Activated T-cell treated with anti-CD3 and anti-CD28 coated beads, Interleukin-2, amount 50 U/mL, for 24 hours (primary cell): ENCODE data around the gene PITRM1.

Experiments
- DNase-seq: peaks from one replicate; pipeline ENCODE4 v3.0.0-alpha.2; 2020
- H3K27ac Mint-ChIP-seq: 2 replicates; pipeline ENCODE4 v1.8.0; 2020; ENCODE audit warnings: mild to moderate bottlenecking, mixed read lengths
- H3K27me3 Mint-ChIP-seq: 2 replicates; pipeline ENCODE4 v1.8.0; 2020; ENCODE audit warnings: mixed read lengths
- H3K36me3 Mint-ChIP-seq: 2 replicates; pipeline ENCODE4 v1.8.0; 2020; ENCODE audit warnings: low read depth, mixed read lengths
- H3K4me1 Mint-ChIP-seq: 2 replicates; pipeline ENCODE4 v1.8.0; 2020; ENCODE audit warnings: low read depth, mixed read lengths
- H3K4me3 Mint-ChIP-seq: 2 replicates; pipeline ENCODE4 v1.8.0; 2020; ENCODE audit warnings: mild to moderate bottlenecking, moderate library complexity, mixed read lengths
- H3K9me3 Mint-ChIP-seq: 2 replicates; pipeline ENCODE4 v1.8.0; 2020; ENCODE audit warnings: mixed read lengths

PITRM1 gene

DNA sequence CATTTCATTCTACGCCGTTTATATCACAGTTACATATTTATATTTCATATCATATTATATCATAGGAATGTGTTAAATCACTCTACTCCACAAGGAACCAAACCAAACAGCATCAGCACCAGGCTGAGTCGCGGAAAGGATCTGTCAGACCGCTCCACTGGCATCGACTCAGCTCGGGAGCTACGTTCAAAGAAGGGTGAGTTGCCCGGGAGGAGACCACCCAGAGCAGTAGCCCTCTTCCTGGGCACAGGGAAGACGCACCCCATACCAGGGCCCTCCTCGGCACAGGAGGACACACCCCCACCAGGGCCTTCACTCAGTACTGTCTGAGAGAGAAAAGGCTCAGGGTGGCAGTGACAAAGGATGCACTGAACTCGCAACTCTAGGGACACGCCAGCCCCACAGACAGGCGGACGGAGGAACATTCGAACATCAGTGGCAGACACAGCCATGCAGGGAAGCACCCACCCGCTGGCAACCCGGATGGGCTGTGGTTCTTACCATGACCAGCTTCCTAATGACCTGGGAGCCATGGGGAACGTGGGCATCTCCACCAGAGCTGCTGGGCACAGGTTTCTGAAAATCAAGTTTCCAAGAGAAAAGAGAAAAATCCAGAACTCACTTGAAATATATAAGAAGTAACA, 28.7 kb downstream of the PITRM1 start:
- H3K4me1 Mint-ChIP-seq = no peaks in the 10 kb centered on the region
- H3K36me3 Mint-ChIP-seq = peaks cover 100% of the 10 kb centered on the region
- H3K4me3 Mint-ChIP-seq = no peak overlapping the region
- H3K27me3 Mint-ChIP-seq = no peaks in the 10 kb centered on the region
- no peak for DNase-seq
- H3K9me3 Mint-ChIP-seq = no peaks in the 10 kb centered on the region
- peak overlapping the region; percentile 47 for H3K27ac Mint-ChIP-seq

DNA sequence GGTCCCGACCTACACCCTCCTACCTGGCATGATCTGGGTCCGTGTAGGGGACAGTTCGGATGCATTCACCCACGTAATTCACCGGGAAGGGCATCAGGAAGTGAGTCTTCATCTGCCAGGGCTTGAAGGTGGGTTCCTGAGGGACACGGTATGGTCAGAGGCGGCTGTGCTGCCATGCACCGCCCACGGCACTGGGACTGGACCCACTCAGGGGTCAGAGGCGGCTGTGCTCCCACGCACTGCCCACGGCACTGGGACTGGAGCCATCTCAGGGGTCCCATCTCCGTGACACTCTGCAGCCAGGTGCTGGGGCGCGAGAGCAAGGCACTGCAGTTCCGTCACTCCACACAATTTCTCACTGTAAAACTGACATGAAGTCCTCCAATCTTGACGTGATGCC, 29.2 kb downstream of the PITRM1 start:
- peaks cover 100% of the 10 kb centered on the region for H3K36me3 Mint-ChIP-seq
- H3K4me3 Mint-ChIP-seq = no peak overlapping the region
- peak overlapping the region; percentile 2 for H3K27ac Mint-ChIP-seq
- no peaks in the 10 kb centered on the region for H3K27me3 Mint-ChIP-seq
- no peaks in the 10 kb centered on the region for H3K9me3 Mint-ChIP-seq
- DNase-seq = no peak
- H3K4me1 Mint-ChIP-seq = no peaks in the 10 kb centered on the region

DNA sequence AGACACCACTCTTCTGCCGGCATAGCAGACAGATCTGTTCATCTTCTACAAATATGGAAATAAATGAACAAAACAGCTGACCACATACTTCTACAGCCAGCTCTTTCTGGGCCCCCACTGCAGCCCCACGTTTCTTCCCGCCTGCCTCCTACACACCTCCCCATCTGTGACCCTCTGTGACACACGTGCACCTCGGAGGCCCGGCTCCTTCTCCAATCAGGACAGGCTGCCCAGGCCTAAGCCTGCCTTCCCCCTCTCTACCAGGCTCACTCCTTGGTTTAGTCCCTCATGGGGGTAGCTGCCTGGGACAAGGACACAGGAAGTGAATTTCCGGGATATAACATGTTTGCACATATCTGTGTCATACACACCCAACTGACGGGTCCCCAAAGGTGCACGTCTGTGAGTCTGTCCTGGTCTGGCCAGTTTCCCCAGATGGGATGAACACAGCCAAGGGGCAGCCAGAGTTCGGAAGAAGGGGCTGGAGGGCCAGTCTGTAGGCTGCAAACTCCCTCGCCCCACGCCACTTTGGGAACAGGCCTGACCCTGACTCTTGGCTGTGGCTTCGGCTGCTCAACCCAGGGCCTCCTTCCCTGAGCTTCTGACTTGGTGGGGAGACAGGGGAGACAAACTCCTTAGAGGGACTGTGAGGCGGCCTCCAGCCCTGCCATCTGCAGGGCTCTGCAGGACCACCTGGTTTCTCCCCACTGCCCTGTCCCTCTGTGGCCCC, 30.3 kb downstream of the PITRM1 start:
- no peaks in the 10 kb centered on the region for H3K9me3 Mint-ChIP-seq
- H3K4me3 Mint-ChIP-seq = no peak overlapping the region
- H3K4me1 Mint-ChIP-seq = no peaks in the 10 kb centered on the region
- no peaks in the 10 kb centered on the region for H3K27me3 Mint-ChIP-seq
- H3K27ac Mint-ChIP-seq = peak overlapping the region; percentile 72
- H3K36me3 Mint-ChIP-seq = peaks cover 100% of the 10 kb centered on the region
- DNase-seq = peak; percentile 33

GRCh38 chr10:3141351-3142005, 31.1 kb downstream of the PITRM1 start:
- H3K36me3 Mint-ChIP-seq = peaks cover 100% of the 10 kb centered on the region
- H3K4me3 Mint-ChIP-seq = no peak overlapping the region
- H3K9me3 Mint-ChIP-seq = no peaks in the 10 kb centered on the region
- no peaks in the 10 kb centered on the region for H3K27me3 Mint-ChIP-seq
- H3K27ac Mint-ChIP-seq = peak overlapping the region; percentile 60
- no peaks in the 10 kb centered on the region for H3K4me1 Mint-ChIP-seq
- peak; percentile 31 for DNase-seq

DNA sequence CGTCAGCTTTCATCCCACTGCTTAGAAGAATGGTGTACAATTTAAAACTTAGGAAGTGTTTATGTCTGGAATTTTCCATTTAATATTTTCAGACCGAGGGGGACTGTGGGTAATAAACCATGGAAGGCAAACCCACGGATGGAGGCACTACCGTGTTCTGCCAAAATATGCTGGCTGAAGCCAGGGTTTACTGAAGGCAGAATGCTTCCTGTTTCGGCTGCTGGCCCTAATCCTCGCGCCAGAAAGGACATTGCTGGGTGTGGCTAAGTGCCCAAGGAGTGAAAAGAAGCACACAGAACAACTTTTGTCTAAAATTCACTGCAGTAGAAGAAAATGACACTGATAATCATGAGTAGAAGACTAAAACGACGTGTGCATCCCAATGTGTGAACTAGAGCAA, 32.3 kb downstream of the PITRM1 start:
- peaks cover 100% of the 10 kb centered on the region for H3K36me3 Mint-ChIP-seq
- no peaks in the 10 kb centered on the region for H3K27me3 Mint-ChIP-seq
- no peaks in the 10 kb centered on the region for H3K4me1 Mint-ChIP-seq
- H3K9me3 Mint-ChIP-seq = no peaks in the 10 kb centered on the region
- no peak overlapping the region for H3K4me3 Mint-ChIP-seq
- peak overlapping the region; percentile 38 for H3K27ac Mint-ChIP-seq
- DNase-seq = no peak

DNA sequence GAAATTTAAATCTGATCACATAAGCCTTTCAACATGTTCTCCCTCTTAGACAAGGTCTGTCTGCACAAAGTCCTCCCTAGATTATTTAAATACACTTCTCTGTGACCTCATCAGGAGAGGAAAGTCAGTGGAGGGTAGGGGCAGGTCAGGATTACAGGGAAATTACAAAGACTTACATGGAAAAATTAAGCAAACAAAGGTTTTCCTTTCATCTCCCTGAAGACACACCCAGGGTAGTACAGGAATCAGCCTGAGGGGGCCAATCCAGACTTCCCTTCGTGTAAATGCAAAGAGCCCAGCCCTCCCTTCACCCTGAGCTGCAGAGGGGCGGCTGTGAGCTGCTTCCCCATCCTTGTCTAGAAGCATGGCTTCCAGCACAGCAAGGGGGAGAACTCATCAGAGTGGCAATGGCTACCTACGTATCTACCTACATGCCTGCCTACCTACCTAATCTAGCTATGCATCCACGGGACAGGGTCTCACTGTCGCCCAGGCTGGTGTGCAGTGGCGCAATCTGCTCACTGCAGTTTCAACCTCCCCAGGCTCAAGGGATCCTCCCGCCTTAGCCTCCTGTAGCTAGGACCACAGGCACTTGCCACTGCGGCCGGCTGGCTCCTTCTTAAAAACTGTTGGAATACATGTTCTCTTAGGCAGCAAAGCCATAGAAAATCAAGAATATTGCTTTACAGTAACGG, 33.2 kb downstream of the PITRM1 start:
- DNase-seq = peak; percentile 30
- Mint-ChIP-seq H3K4me3 (no peak overlapping the region), H3K27ac (peak overlapping the region; percentile 66), H3K9me3 (no peaks in the 10 kb centered on the region), H3K36me3 (peaks cover 100% of the 10 kb centered on the region), H3K4me1 (no peaks in the 10 kb centered on the region), H3K27me3 (no peaks in the 10 kb centered on the region)

DNA sequence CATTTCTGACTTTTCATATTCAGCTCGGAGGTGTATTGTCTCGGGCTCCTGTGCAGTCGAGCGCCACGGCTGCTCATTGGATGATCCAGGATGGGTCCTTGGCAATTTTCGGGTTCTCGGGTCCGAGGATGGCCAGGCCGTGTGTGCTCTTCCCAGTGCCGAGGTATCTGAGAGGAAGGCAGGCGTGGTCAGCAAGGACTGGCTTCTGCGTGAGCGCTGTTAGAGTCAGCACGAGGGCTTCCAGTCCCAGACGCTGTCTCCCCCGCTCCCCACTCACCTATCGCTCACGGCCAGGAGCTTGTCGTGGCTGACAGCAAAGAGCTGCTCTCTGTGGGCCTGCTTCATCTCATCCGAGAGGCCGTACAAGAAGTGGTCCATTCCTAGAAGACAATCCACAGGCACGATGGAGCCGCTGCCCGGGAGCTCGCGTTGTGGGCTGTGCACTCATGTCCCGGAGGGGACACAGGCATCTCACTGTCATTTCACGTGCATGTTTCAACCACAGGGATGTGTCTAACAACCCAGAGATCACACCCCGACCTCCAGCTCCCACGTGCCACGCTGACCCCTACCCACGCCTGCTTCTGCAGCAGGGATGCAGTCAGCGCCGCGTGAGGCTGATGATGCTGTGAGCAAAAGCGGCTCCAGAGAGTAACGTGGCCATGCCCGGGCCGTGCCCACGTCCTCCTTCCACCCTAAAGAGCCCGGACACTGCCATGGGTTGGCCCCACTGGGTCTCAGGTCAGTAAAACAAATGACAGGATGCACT, 34.4 kb downstream of the PITRM1 start:
- Mint-ChIP-seq H3K36me3 (peaks cover 100% of the 10 kb centered on the region), H3K4me3 (no peak overlapping the region), H3K4me1 (peaks cover under 1% of the 10 kb centered on the region), H3K9me3 (no peaks in the 10 kb centered on the region), H3K27ac (peak overlapping the region; percentile 66), H3K27me3 (no peaks in the 10 kb centered on the region)
- peak; percentile 31 for DNase-seq

DNA sequence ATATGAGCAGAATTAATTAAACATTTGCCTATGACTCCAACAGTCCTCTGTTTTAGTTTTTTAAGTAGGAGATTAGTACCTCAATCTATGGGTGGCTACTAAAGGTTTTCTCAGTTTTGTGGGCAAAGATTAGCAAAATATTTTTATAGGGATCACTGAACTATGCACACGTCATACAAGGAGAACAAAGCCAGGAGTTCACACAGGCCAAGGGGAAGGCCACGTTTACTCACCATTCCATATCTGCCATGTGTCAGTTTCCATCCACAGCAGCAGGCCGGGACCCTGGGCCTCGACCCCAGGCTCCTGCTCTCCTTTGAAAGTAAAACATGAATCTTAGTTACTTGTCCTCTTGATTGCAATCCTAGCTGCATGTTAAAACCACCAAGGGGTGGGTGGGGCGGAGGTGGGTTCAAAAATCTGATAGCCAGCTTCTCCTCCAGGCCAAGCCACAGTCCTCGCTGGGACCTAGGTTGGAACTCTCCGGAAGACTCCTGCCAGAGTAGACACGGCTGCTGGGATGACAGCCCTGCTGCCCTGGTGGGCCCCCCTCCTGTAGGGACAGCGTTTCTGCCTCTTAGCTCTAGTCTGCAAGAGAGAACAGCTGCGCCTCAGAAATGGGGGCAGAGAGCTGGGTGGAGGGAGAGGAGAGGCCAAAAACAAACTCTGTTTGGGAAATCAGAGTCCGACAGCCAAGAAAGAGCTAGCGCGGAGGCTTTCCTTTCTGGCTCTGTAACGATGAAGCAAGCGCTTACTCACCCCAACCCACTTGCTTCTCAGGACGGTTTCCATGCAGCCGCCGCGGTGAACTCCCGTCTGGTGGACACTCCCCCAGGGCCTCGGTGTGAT, 35.6 kb downstream of the PITRM1 start:
- H3K9me3 Mint-ChIP-seq = no peaks in the 10 kb centered on the region
- H3K4me1 Mint-ChIP-seq = peaks cover 6% of the 10 kb centered on the region
- no peaks in the 10 kb centered on the region for H3K27me3 Mint-ChIP-seq
- peaks cover 100% of the 10 kb centered on the region for H3K36me3 Mint-ChIP-seq
- peak overlapping the region; percentile 68 for H3K27ac Mint-ChIP-seq
- DNase-seq = peak; percentile 30
- no peak overlapping the region for H3K4me3 Mint-ChIP-seq

DNA sequence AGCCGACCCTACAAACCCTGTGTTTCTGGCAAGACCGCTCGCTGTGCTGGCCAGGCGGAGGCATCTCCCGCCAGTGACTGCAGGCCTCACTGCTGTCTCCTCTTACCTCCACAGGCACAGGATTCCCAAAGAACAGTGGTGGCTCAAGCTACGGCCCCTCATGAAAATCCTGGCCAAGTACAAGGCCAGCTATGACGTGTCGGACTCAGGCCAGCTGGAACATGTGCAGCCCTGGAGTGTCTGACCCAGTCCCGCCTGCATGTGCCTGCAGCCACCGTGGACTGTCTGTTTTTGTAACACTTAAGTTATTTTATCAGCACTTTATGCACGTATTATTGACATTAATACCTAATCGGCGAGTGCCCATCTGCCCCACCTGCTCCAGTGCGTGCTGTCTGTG, 36.2 kb downstream of the PITRM1 start:
- Mint-ChIP-seq H3K27ac (peak overlapping the region; percentile 68), H3K4me1 (peaks cover 6% of the 10 kb centered on the region), H3K9me3 (no peaks in the 10 kb centered on the region), H3K4me3 (no peak overlapping the region), H3K27me3 (no peaks in the 10 kb centered on the region), H3K36me3 (peaks cover 100% of the 10 kb centered on the region)
- DNase-seq = peak; percentile 25

- H3K27ac Mint-ChIP-seq = peak overlapping the region; percentile 74
- DNase-seq = no peak
- H3K4me3 Mint-ChIP-seq = no peak overlapping the region
- H3K4me1 Mint-ChIP-seq = peaks cover 6% of the 10 kb centered on the region
- no peaks in the 10 kb centered on the region for H3K27me3 Mint-ChIP-seq
- H3K36me3 Mint-ChIP-seq = peaks cover 98% of the 10 kb centered on the region
- H3K9me3 Mint-ChIP-seq = no peaks in the 10 kb centered on the region
These were observed 37.6 kb downstream of the PITRM1 start for GRCh38 chr10:3135006-3135405.

GRCh38 chr10:3133948-3134347, 38.6 kb downstream of the PITRM1 start:
- peak overlapping the region; percentile 71 for H3K27ac Mint-ChIP-seq
- no peaks in the 10 kb centered on the region for H3K9me3 Mint-ChIP-seq
- no peak for DNase-seq
- no peaks in the 10 kb centered on the region for H3K27me3 Mint-ChIP-seq
- peaks cover 98% of the 10 kb centered on the region for H3K36me3 Mint-ChIP-seq
- H3K4me3 Mint-ChIP-seq = no peak overlapping the region
- peaks cover 6% of the 10 kb centered on the region for H3K4me1 Mint-ChIP-seq

GRCh38 chr10:3132036-3133025, 40.3 kb downstream of the PITRM1 start:
- Mint-ChIP-seq H3K4me3 (no peak overlapping the region), H3K27me3 (no peaks in the 10 kb centered on the region), H3K27ac (peak overlapping the region; percentile 71), H3K4me1 (peaks cover 6% of the 10 kb centered on the region), H3K36me3 (peaks cover 98% of the 10 kb centered on the region), H3K9me3 (no peaks in the 10 kb centered on the region)
- DNase-seq = no peak
